MCF 10A (cell line): Measurements from ENCODE around the gene CKAP2L. TPM values are rescaled to one million over a fixed set of nuclear protein-coding genes. Genes with fewer than 3 reads are reported as not detected.

Experiments
- BruUV-seq: library from RNA; stranded (reverse); fragments of 400-500 nt; replicated peaks from 2 replicates; lab custom pipeline; 2021; lab: Mats Ljungman, UMichigan
- CTCF ChIA-PET: fragments of 300-600 bp; sonication (Branson Sonifier 250); formaldehyde crosslinking; extraction: SDS; loops from one replicate; lab custom pipeline; 2021; ENCODE audit warnings: antibody characterized with exemption, inconsistent platforms; lab: Yijun Ruan, JAX
- POLR2A ChIA-PET: fragments of 300-600, 350-650 bp; sonication (Branson Sonifier 250); formaldehyde crosslinking; extraction: SDS; loops from one replicate; lab custom pipeline; 2020; ENCODE audit warnings: antibody characterized with exemption, inconsistent platforms; lab: Yijun Ruan, JAX
- DNase-seq: peaks from one replicate; pipeline ENCODE4 v3.0.0-alpha.2; 2018; ENCODE audit not compliant: unreplicated experiment
- H3K27ac Mint-ChIP-seq: one replicate; pipeline ENCODE4 v1.8.0; 2022; ENCODE audit warnings: mild to moderate bottlenecking, low read depth, mixed read lengths; ENCODE audit not compliant: unreplicated experiment
- H3K27me3 Mint-ChIP-seq: one replicate; pipeline ENCODE4 v1.8.0; 2022; ENCODE audit warnings: mixed read lengths; ENCODE audit not compliant: insufficient read depth, unreplicated experiment
- H3K36me3 Mint-ChIP-seq: one replicate; pipeline ENCODE4 v1.8.0; 2022; ENCODE audit warnings: mild to moderate bottlenecking, moderate library complexity, mixed read lengths; ENCODE audit not compliant: insufficient read depth, unreplicated experiment
- H3K4me1 Mint-ChIP-seq: one replicate; pipeline ENCODE4 v1.8.0; 2022; ENCODE audit warnings: mixed read lengths; ENCODE audit not compliant: insufficient read depth, unreplicated experiment
- H3K4me3 Mint-ChIP-seq: one replicate; pipeline ENCODE4 v1.8.0; 2022; ENCODE audit warnings: mild to moderate bottlenecking, moderate library complexity, mixed read lengths; ENCODE audit not compliant: unreplicated experiment
- H3K9me3 Mint-ChIP-seq: one replicate; pipeline ENCODE4 v1.8.0; 2022; ENCODE audit warnings: mixed read lengths; ENCODE audit not compliant: unreplicated experiment
- intact Hi-C: fragments of 100-400 bp; cut with micrococcal nuclease; formaldehyde crosslinking; loops from 2 replicates; pipeline ENCODE4 v1.14.1; 2022
- total RNA-seq: library from RNA; stranded (reverse); gene quantifications from 2 replicates; pipeline ENCODE4 v1.2.3, GENCODE V29; 2022
- TF ChIP-seq, protein P1 (sequence below): fragments of 200-600 bp; IDR thresholded peaks from one replicate; pipeline ENCODE4 v1.8.0; 2022; ENCODE audit warnings: antibody characterized with exemption, mild to moderate bottlenecking; ENCODE audit not compliant: unreplicated experiment

CKAP2L gene
- total RNA-seq, 1 experiment from 2014 or later = 21.6 TPM

- intact Hi-C loops = no loop called here
- ChIA-PET POLR2A (interaction anchor here (0.6 to 1.2 kb wide), 5 partner anchors 11 to 268 kb away, joined by 3 to 4 read pairs (median 3); partner anchors contain the start of gene CHCHD5), CTCF (interaction anchor here (0.6 to 1.2 kb wide), 5 partner anchors 14 to 691 kb away, joined by 3 to 4 read pairs (median 4); no protein-coding TSS in a partner anchor)
- no peak overlapping the region for H3K27ac Mint-ChIP-seq
- no peak overlapping the region for H3K4me3 Mint-ChIP-seq
- no peak for DNase-seq
- no peaks in the 10 kb centered on the region for H3K4me1 Mint-ChIP-seq
- H3K27me3 Mint-ChIP-seq = no peaks in the 10 kb centered on the region
- no peaks in the 10 kb centered on the region for H3K36me3 Mint-ChIP-seq
- TF ChIP-seq, protein P1, sequence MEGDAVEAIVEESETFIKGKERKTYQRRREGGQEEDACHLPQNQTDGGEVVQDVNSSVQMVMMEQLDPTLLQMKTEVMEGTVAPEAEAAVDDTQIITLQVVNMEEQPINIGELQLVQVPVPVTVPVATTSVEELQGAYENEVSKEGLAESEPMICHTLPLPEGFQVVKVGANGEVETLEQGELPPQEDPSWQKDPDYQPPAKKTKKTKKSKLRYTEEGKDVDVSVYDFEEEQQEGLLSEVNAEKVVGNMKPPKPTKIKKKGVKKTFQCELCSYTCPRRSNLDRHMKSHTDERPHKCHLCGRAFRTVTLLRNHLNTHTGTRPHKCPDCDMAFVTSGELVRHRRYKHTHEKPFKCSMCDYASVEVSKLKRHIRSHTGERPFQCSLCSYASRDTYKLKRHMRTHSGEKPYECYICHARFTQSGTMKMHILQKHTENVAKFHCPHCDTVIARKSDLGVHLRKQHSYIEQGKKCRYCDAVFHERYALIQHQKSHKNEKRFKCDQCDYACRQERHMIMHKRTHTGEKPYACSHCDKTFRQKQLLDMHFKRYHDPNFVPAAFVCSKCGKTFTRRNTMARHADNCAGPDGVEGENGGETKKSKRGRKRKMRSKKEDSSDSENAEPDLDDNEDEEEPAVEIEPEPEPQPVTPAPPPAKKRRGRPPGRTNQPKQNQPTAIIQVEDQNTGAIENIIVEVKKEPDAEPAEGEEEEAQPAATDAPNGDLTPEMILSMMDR = no peak
- no TSS peak for BruUV-seq
- H3K9me3 Mint-ChIP-seq = no peaks in the 10 kb centered on the region
Observed at GRCh38 chr2:112698834-112699515, 65.4 kb downstream of the CKAP2L start.

DNA sequence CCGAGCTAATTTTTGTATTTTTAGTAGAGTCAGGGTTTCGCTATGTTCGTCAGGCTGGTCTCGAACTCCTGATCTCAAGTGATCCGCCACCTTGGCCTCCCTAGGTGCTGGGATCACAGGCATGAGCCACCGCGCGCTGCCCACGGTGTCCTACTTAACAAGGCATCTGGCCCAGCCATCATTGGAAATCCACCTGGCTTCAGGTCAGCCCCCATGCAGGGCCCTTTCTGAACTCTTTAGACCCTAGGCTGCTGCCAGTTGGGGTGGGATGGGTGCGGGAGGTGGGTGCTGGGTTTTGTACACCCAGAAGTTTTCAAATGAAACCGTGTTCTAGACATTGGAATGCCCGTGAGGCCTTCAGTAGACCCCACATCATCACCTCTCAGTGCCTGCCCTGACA is 70.2 kb downstream of the CKAP2L start:
- Mint-ChIP-seq H3K36me3 (no peaks in the 10 kb centered on the region), H3K9me3 (no peaks in the 10 kb centered on the region), H3K4me1 (peaks cover 22% of the 10 kb centered on the region), H3K27ac (no peak overlapping the region), H3K4me3 (no peak overlapping the region), H3K27me3 (no peaks in the 10 kb centered on the region)
- CTCF ChIA-PET = interaction anchor here (0.6 to 2.6 kb wide), 4 partner anchors 14 to 434 kb away, joined by 4 to 9 read pairs (median 5); no protein-coding TSS in a partner anchor
- no TSS peak for BruUV-seq
- intact Hi-C loops = loop anchor here (5.0 kb wide), 1 partner anchor 47 kb away; the partner anchor contains the start of gene SLC20A1
- POLR2A ChIA-PET = no interaction called here
- TF ChIP-seq, protein P1 = no peak
- no peak for DNase-seq

GRCh38 chr2:112693596-112693995 is 70.8 kb downstream of the CKAP2L start:
- TF ChIP-seq, protein P1 = no peak
- DNase-seq = no peak
- ChIA-PET CTCF (interaction anchor here (0.9 to 4.4 kb wide), 7 partner anchors 8 to 94 kb away, joined by 3 to 26 read pairs (median 6); no protein-coding TSS in a partner anchor), POLR2A (interaction anchor here (1.3 to 4.1 kb wide), 6 partner anchors 14 to 72 kb away, joined by 3 to 66 read pairs (median 20); partner anchors contain the start of gene SLC20A1)
- no peaks in the 10 kb centered on the region for H3K36me3 Mint-ChIP-seq
- peak overlapping the region; percentile 86 for H3K27ac Mint-ChIP-seq
- peaks cover 22% of the 10 kb centered on the region for H3K4me1 Mint-ChIP-seq
- H3K9me3 Mint-ChIP-seq = no peaks in the 10 kb centered on the region
- intact Hi-C loops = loop anchor here (2.0 to 5.0 kb wide), 2 partner anchors 46 to 67 kb away; partner anchors contain the start of gene SLC20A1
- BruUV-seq = no TSS peak
- H3K27me3 Mint-ChIP-seq = no peaks in the 10 kb centered on the region
- no peak overlapping the region for H3K4me3 Mint-ChIP-seq

GRCh38 chr2:112692918-112693317 is 71.5 kb downstream of the CKAP2L start:
- peak overlapping the region; percentile 7 for H3K4me3 Mint-ChIP-seq

More at GRCh38 chr2:112692918-112693317, 71.5 kb downstream of the CKAP2L start:
- ChIA-PET POLR2A (interaction anchor here (0.6 to 4.1 kb wide), 18 partner anchors 10 to 210 kb away, joined by 3 to 66 read pairs (median 5); partner anchors contain the start of genes CHCHD5 and SLC20A1), CTCF (interaction anchor here (0.6 to 4.4 kb wide), 13 partner anchors 8 to 268 kb away, joined by 3 to 26 read pairs (median 5); no protein-coding TSS in a partner anchor)
- BruUV-seq = no TSS peak
- no peaks in the 10 kb centered on the region for H3K9me3 Mint-ChIP-seq
- TF ChIP-seq, protein P1 = no peak
- H3K4me1 Mint-ChIP-seq = peaks cover 22% of the 10 kb centered on the region
- no peaks in the 10 kb centered on the region for H3K27me3 Mint-ChIP-seq
- peak; percentile 56 for DNase-seq
- no peaks in the 10 kb centered on the region for H3K36me3 Mint-ChIP-seq
- intact Hi-C loops = loop anchor here (2.0 to 5.0 kb wide), 2 partner anchors 46 to 66 kb away; partner anchors contain the start of gene SLC20A1
- H3K27ac Mint-ChIP-seq = peak overlapping the region; percentile 86
